ENCODE measurements around the gene SMAD2. TPM values are rescaled to one million over a fixed set of nuclear protein-coding genes. Genes with fewer than 3 reads are reported as not detected.

The SMAD2 gene
- polyA plus RNA-seq, 2 of the 4 experiments (the other 2 are of a cell fraction) = 131 to 229 TPM

DNA sequence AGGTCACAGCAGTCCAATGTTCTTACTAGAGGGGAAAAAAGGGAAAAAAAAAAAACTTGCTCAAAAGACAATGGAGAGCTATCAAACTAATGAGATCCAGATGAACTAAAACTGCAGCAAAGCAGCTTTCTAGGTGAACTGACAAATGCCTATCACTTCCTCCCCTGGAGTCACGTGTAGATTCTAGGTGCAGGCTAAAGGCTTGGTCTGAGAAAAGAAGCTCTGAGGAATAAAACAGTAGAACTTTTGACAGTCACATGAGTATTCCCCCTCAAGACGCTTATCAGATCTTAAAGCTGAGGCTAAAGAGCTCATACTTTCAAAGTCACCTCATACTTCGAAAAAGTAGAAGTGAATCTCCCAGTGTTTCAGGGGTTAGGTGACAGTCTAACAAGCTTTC, 42.3 kb downstream of the SMAD2 start (continued):
- TF ChIP-seq, protein P1, sequence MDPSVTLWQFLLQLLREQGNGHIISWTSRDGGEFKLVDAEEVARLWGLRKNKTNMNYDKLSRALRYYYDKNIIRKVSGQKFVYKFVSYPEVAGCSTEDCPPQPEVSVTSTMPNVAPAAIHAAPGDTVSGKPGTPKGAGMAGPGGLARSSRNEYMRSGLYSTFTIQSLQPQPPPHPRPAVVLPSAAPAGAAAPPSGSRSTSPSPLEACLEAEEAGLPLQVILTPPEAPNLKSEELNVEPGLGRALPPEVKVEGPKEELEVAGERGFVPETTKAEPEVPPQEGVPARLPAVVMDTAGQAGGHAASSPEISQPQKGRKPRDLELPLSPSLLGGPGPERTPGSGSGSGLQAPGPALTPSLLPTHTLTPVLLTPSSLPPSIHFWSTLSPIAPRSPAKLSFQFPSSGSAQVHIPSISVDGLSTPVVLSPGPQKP (IDR thresholded peaks at IDR 0.05; ENCODE audit: low read depth, low read length) = no peak
- TF ChIP-seq ZSCAN20 (CRISPR knock-in tag; IDR thresholded peaks at IDR 0.05) = no peak

DNA sequence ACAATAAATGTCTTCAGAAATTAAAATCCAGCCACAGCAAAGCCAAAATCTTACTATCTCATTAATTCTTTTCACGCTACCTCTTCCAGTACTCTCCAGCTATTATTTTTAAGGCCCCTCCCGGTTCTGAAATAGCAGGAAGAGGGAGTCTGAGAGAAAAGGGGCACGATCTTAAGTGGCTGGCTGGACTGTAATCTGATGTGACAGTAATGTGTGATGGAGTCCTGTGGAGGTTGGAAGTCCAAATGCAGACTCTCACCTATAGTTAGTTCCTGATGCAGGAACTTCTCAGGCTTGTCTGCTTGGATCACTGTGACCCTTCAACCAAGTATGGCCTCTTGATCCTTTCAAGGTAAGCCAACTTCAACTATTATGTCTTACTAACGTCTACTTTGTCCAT, 43.2 kb downstream of the SMAD2 start:
- ATAC-seq (no peak), FAIRE-seq (no peak), DNase-seq (ENCODE audit: low read depth in 1 of 2, low spot score in 1 of 2) (no peak)
- POLR2A ChIA-PET = no interaction called here
- peak overlapping the region in 1 of 2 experiments; percentile 20; a peak in 2 of 6 replicates for H3K27ac ChIP-seq
- H3K9me3 ChIP-seq = no peaks in the 10 kb centered on the region
- TF ChIP-seq TP53 (CRISPR knock-in tag; IDR thresholded peaks at IDR 0.05) (no peak), CEBPB (IDR thresholded peaks at IDR 0.05) (no peak), CBX2 (IDR thresholded peaks at IDR 0.05; ENCODE audit: borderline replicate concordance, low read depth) (no peak), JUNB (IDR thresholded peaks at IDR 0.05) (no peak)
- TF ChIP-seq, protein P2, sequence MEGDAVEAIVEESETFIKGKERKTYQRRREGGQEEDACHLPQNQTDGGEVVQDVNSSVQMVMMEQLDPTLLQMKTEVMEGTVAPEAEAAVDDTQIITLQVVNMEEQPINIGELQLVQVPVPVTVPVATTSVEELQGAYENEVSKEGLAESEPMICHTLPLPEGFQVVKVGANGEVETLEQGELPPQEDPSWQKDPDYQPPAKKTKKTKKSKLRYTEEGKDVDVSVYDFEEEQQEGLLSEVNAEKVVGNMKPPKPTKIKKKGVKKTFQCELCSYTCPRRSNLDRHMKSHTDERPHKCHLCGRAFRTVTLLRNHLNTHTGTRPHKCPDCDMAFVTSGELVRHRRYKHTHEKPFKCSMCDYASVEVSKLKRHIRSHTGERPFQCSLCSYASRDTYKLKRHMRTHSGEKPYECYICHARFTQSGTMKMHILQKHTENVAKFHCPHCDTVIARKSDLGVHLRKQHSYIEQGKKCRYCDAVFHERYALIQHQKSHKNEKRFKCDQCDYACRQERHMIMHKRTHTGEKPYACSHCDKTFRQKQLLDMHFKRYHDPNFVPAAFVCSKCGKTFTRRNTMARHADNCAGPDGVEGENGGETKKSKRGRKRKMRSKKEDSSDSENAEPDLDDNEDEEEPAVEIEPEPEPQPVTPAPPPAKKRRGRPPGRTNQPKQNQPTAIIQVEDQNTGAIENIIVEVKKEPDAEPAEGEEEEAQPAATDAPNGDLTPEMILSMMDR (IDR thresholded peaks at IDR 0.05) = no peak
- no peak overlapping the region for H3K4me2 ChIP-seq
- 82% methylated on average over 4 of the region's 4 CpGs for WGBS (ENCODE audit: missing lambda C conversion rate)
- no peak overlapping the region for H3K4me3 ChIP-seq
- CTCF ChIA-PET = no interaction called here
- peaks cover 81% of the 10 kb centered on the region for H3K4me1 ChIP-seq

DNA sequence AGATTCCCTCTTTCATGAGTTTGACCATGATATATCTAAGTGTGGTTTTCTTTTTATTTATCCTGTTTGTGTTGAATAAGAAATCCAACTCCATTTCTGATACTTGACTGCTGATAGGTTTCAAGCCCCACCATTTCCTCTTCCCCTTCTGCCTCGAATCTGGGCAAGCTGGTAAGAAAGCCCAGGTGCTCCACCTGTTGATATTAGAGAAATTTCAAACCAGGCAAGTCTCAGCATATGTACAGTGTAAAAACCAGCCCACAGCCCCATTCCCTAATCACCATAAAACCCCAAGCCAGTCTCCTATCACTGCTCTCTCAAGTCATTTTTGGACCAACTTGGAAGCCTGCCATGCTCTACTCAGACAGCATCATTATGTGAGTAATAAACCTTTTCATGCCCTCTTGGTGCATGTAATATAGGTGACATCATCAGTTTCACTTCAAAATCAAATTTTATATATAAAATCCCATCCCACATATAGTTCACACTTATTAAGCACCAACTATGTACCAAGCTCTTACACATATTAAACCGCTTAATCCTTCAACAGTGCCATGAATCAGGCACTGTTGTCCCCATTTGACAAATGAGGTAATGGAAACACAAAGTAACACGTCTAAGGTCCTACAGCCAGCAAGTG, 46.6 kb downstream of the SMAD2 start:
- peaks cover 82% of the 10 kb centered on the region for H3K4me1 ChIP-seq
- TF ChIP-seq HOXB5 (CRISPR knock-in tag; IDR thresholded peaks at IDR 0.05) (no peak), GATA3 (IDR thresholded peaks at IDR 0.05; ENCODE audit: borderline replicate concordance) (no peak), CBX2 (IDR thresholded peaks at IDR 0.05; ENCODE audit: borderline replicate concordance, low read depth) (no peak), CHD4 (IDR thresholded peaks at IDR 0.05; ENCODE audit: borderline replicate concordance) (no peak), RARB (CRISPR knock-in tag; IDR thresholded peaks at IDR 0.05) (no peak), RNF2 (IDR thresholded peaks at IDR 0.05; ENCODE audit: borderline replicate concordance, low read depth) (no peak), CHD2 (IDR thresholded peaks at IDR 0.05; ENCODE audit: low read length, partially characterized antibody) (no peak), RFX5 (IDR thresholded peaks at IDR 0.05) (no peak), NR3C1 (IDR thresholded peaks at IDR 0.05) (no peak), HDAC2 (IDR thresholded peaks at IDR 0.05) (no peak), SREBF2 (IDR thresholded peaks at IDR 0.05) (no peak)
- TF ChIP-seq, protein P3, sequence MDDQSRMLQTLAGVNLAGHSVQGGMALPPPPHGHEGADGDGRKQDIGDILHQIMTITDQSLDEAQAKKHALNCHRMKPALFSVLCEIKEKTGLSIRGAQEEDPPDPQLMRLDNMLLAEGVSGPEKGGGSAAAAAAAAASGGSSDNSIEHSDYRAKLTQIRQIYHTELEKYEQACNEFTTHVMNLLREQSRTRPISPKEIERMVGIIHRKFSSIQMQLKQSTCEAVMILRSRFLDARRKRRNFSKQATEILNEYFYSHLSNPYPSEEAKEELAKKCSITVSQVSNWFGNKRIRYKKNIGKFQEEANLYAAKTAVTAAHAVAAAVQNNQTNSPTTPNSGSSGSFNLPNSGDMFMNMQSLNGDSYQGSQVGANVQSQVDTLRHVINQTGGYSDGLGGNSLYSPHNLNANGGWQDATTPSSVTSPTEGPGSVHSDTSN (IDR thresholded peaks at IDR 0.05) = no peak
- TF ChIP-seq, protein P4, sequence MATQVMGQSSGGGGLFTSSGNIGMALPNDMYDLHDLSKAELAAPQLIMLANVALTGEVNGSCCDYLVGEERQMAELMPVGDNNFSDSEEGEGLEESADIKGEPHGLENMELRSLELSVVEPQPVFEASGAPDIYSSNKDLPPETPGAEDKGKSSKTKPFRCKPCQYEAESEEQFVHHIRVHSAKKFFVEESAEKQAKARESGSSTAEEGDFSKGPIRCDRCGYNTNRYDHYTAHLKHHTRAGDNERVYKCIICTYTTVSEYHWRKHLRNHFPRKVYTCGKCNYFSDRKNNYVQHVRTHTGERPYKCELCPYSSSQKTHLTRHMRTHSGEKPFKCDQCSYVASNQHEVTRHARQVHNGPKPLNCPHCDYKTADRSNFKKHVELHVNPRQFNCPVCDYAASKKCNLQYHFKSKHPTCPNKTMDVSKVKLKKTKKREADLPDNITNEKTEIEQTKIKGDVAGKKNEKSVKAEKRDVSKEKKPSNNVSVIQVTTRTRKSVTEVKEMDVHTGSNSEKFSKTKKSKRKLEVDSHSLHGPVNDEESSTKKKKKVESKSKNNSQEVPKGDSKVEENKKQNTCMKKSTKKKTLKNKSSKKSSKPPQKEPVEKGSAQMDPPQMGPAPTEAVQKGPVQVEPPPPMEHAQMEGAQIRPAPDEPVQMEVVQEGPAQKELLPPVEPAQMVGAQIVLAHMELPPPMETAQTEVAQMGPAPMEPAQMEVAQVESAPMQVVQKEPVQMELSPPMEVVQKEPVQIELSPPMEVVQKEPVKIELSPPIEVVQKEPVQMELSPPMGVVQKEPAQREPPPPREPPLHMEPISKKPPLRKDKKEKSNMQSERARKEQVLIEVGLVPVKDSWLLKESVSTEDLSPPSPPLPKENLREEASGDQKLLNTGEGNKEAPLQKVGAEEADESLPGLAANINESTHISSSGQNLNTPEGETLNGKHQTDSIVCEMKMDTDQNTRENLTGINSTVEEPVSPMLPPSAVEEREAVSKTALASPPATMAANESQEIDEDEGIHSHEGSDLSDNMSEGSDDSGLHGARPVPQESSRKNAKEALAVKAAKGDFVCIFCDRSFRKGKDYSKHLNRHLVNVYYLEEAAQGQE (IDR thresholded peaks at IDR 0.05) = no peak
- TF ChIP-seq, protein P5, sequence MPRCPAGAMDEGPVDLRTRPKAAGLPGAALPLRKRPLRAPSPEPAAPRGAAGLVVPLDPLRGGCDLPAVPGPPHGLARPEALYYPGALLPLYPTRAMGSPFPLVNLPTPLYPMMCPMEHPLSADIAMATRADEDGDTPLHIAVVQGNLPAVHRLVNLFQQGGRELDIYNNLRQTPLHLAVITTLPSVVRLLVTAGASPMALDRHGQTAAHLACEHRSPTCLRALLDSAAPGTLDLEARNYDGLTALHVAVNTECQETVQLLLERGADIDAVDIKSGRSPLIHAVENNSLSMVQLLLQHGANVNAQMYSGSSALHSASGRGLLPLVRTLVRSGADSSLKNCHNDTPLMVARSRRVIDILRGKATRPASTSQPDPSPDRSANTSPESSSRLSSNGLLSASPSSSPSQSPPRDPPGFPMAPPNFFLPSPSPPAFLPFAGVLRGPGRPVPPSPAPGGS (IDR thresholded peaks at IDR 0.05) = no peak
- CTCF ChIA-PET = interaction anchor here (0.6 to 1.0 kb wide), 2 partner anchors 30 to 132 kb away, joined by 3 read pairs; no protein-coding TSS in a partner anchor
- H3K4me3 ChIP-seq = no peak overlapping the region
- no peak for DNase-seq (ENCODE audit: low read depth in 1 of 2, low spot score in 1 of 2)
- FAIRE-seq = no peak
- H3K27ac ChIP-seq = peak overlapping the region; percentile 43 to 72; a peak in 5 of 6 replicates
- WGBS (ENCODE audit: missing lambda C conversion rate) = 67% methylated on average over 3 of the region's 3 CpGs
- H3K9me3 ChIP-seq = no peaks in the 10 kb centered on the region
- ATAC-seq = no peak
- POLR2A ChIA-PET = interaction anchor here (0.6 kb wide), 1 partner anchor 25 kb away, joined by 3 read pairs; no protein-coding TSS in a partner anchor
- H3K4me2 ChIP-seq = peak overlapping the region; percentile 39
